Measurements from ENCODE around the gene VASP.

Gene VASP

DNA sequence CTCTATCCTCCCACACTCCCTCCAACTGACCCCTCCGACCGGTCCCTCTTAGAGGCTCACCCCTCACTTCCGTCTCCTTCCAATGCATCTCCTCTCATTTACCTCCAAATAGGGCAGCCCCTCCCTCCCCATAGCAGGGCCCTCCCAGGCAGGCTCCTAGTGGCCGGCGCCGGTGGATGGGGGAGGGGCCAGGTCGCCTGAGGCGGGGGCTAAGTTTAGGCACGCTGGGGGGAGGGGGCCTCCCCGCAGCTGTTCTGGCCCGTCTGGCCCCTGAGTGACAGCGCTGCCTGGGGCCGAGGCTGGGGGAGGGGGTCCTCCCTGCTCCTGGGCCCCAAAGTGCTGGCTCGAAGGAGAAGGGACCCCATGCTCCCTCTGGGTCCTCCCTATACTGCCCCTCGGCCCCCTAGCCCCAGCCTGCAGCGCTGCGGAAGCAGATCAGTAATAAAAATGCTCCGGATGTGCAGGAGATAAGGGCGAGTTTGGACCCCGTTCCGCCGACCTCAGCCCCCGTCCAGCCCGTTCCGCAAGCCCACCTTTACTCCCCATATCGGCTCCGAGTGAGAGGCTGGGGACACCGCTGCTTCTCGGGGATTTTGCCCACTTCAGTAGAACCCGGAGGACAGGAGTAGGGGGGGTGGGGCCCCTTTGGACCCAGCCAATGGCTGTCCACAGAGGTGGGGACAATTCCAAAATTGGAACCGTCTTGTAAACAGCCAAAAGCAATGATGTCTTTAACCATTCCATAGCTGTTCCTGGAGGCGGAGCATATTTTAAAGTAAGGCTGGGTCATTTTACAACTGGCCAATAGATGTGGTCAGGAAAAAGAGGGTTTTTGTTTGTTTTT, 14.4 kb upstream of the VASP start:
- H3K27ac ChIP-seq = no peak overlapping the region; the same call in 1 of the 2 replicates
- no peak for TF ChIP-seq ZFX (IDR thresholded peaks at IDR 0.05)
- TF ChIP-seq, protein P1, sequence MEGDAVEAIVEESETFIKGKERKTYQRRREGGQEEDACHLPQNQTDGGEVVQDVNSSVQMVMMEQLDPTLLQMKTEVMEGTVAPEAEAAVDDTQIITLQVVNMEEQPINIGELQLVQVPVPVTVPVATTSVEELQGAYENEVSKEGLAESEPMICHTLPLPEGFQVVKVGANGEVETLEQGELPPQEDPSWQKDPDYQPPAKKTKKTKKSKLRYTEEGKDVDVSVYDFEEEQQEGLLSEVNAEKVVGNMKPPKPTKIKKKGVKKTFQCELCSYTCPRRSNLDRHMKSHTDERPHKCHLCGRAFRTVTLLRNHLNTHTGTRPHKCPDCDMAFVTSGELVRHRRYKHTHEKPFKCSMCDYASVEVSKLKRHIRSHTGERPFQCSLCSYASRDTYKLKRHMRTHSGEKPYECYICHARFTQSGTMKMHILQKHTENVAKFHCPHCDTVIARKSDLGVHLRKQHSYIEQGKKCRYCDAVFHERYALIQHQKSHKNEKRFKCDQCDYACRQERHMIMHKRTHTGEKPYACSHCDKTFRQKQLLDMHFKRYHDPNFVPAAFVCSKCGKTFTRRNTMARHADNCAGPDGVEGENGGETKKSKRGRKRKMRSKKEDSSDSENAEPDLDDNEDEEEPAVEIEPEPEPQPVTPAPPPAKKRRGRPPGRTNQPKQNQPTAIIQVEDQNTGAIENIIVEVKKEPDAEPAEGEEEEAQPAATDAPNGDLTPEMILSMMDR (conservative IDR thresholded peaks at IDR 0.05) = no peak

DNA sequence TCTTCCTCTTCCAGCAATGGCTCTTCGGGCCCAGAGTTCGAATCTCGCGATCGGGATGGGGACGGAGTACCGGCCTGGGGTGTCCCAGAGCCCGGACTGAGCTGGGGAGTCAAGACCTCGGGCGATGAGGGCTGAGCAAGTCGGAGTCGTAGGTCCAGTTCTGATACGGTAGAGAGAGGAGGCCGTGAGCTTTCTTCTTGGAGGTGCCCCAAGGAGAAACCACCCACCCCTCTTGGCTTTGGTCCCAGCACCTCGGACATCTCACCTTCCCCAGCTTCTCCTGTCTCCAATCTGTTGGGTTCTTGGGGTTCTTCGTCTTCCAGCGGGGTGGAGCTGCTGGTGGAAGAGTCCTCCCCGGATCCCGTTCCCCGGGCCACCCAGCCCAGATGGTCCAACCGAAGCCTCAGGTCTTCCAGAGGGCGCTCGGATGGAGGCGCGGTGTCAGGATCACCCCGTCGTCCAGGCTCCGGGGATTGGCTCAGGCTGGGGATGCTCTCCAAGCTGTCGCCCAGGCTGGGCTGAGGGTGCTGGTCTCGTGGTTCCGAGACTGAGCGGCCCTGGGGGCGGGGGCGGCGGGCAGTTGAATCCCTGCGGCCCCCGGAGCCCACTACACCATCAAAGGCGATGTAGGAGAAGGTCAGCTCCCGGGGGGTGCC, 12.9 kb upstream of the VASP start:
- no peak overlapping the region for H3K27ac ChIP-seq
- TF ChIP-seq, protein P1 (conservative IDR thresholded peaks at IDR 0.05) = no peak
- no peak for TF ChIP-seq ZFX (IDR thresholded peaks at IDR 0.05)

DNA sequence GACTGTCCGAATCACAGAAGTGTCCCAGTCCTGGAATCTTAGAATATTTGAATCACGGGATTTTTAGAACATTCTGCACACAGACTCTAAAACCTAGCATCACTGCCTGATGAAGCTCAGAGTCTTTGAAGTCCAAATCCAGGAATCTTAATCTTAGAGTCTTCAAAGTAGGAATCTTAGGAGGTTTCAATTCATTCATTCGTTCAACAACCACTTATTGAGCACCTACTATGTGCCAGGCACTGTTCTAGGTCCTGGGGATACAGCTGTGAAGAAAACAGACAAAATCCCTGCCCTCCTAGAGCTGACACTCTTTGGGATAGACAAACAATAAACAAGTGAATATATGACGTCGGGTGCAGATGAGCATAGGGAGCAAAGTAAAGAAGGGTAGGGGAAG, 12.1 kb upstream of the VASP start:
- no peak overlapping the region for H3K27ac ChIP-seq
- no peak for TF ChIP-seq ZFX (IDR thresholded peaks at IDR 0.05)
- TF ChIP-seq, protein P1 (conservative IDR thresholded peaks at IDR 0.05) = no peak

DNA sequence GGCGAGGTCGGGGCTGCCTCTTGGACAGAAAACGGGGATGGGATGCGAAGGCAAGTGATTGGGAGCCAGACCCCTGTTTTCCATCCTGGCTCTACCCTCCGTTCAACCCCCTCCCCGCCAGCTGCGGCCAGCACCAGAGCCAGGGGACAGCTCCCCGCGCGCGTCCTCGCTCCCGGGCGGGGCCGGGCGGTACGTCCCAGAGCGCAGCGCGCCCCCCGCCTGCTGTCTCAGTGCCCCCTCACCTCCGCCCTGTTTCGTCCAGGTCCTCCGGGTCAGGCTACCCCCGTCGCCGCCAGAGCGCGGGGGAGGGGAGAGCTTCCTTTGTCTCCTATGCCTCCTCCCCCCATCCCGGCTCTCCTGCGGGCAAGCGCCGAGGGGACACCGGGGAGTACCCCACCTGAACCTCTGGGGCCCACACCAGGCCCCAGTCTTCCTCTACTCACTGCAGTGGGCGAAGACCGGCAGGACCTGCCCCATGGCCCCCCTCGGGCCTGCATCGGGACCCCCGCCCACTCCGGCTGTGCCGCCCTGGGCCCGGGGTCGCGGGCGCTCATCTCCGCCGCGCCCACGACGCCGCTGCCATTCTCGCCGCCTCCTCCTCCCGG, 10.8 kb upstream of the VASP start:
- H3K27ac ChIP-seq = no peak overlapping the region
- no peak for TF ChIP-seq ZFX (IDR thresholded peaks at IDR 0.05)
- TF ChIP-seq, protein P1 (conservative IDR thresholded peaks at IDR 0.05) = no peak

DNA sequence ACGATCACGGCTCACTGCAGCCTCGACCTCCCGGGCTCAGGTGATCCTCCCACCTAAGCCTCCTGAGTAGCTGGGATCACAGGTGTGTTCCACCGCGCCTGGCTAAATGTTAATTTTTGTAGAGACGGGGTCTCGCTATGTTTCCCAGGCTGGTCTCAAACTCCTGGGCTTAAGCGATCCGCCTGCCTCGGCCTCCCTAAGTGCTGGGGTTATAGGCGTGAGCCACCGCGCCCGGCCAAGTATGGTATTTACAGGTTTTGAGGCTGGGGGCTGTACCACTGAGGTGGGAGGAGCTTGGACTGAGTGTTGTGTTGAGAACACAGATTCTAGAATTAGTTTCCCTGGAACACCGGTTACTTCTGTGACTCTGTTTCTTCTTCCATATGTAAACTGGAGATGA, 9.5 kb upstream of the VASP start:
- no peak overlapping the region for H3K27ac ChIP-seq
- no peak for TF ChIP-seq ZFX (IDR thresholded peaks at IDR 0.05)
- TF ChIP-seq, protein P1 (conservative IDR thresholded peaks at IDR 0.05) = no peak

DNA sequence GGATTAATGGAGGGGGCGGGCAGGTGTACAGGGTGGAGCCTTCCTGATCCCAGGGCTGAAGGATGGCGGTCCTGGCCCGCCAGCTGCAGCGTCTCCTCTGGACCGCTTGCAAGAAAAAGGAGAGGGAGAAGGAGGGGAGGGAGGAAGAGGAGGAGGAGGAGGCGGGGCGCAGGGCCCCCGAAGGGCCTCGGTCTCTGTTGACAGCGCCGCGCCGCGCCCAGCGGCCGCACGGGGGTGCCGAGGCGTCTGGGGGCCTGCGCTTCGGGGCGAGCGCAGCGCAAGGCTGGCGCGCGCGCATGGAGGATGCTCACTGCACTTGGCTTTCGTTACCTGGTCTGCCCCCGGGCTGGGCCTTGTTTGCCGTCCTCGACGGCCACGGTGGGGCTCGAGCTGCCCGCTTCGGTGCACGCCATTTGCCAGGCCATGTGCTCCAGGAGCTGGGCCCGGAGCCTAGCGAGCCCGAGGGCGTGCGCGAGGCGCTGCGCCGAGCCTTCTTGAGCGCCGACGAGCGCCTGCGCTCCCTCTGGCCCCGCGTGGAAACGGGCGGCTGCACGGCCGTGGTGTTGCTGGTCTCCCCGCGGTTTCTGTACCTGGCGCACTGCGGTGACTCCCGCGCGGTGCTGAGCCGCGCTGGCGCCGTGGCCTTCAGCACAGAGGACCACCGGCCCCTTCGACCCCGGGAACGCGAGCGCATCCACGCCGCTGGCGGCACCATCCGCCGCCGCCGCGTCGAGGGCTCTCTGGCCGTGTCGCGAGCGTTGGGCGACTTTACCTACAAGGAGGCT, 8.7 kb upstream of the VASP start, which contains the start of gene PPM1N:
Gene PPM1N (plus strand): TSS at position 33 of the 785 bp plus-strand sequence. CDS start 30 bp downstream, at position 63.
- H3K27ac ChIP-seq = no peak within 1 kb of the TSS
- TF ChIP-seq, protein P1 (conservative IDR thresholded peaks at IDR 0.05) = no peak
- no peak for TF ChIP-seq ZFX (IDR thresholded peaks at IDR 0.05)

Measured in C4-2B (cell line).